IPS DF 6.9 (cell line): ENCODE data around the gene PHETA1.
"Not testable (repeated sequence)": the region's sequence is repeated elsewhere in the genome, so short reads cannot be mapped to it uniquely, and the experiment has no call there.

Experiments used
- DNase-seq: peaks from one replicate; pipeline ENCODE4 v3.0.0-alpha.2; 2013; ENCODE audit warnings: low read depth, low spot score
- H3K27ac ChIP-seq: one replicate; pipeline ENCODE4 v1.5.1; 2013; ENCODE audit warnings: low read length, control low read depth
- H3K27me3 ChIP-seq: 2 replicates; pipeline ENCODE4 v1.6.1; 2013; ENCODE audit warnings: mild to moderate bottlenecking, low read length; ENCODE audit not compliant: control insufficient read depth, insufficient read depth
- H3K36me3 ChIP-seq: 2 replicates; pipeline ENCODE4 v1.6.1; 2013; ENCODE audit warnings: low read length; ENCODE audit not compliant: control insufficient read depth, insufficient read depth
- H3K4me1 ChIP-seq: 2 replicates; pipeline ENCODE4 v1.6.1; 2013; ENCODE audit warnings: low read length; ENCODE audit not compliant: control insufficient read depth, insufficient read depth
- H3K4me3 ChIP-seq: 2 replicates; pipeline ENCODE4 v1.5.1; 2013; ENCODE audit warnings: mild to moderate bottlenecking, low read length
- H3K9me3 ChIP-seq: 2 replicates; pipeline ENCODE4 v1.6.1; 2013; ENCODE audit warnings: low read length, inconsistent platforms; ENCODE audit not compliant: control insufficient read depth, insufficient read depth
- WGBS: extraction: QIAGEN DNeasy Blood & Tissue Kit; methylation state at CpG from one replicate; pipeline ENCODE4 v1.1.7; 2013; ENCODE audit warnings: mixed read lengths, missing lambda C conversion rate; ENCODE audit not compliant: insufficient read length, insufficient coverage; 5-methylcytosine and 5-hydroxymethylcytosine counted together

Gene PHETA1

GRCh38 chr12:111338096-111338495 is 30.8 kb downstream of the PHETA1 start:
- WGBS, result no CpG with 5 or more reads among the region's 12 CpGs
- H3K4me1 ChIP-seq, result peaks cover 4% of the 10 kb centered on the region; the same call in 1 of the 2 replicates

GRCh38 chr12:111337371-111337770 is 31.5 kb downstream of the PHETA1 start:
- no peak for DNase-seq
- Histone ChIP-seq H3K9me3 (no peaks in the 10 kb centered on the region), H3K36me3 (no peaks in the 10 kb centered on the region), H3K4me1 (peaks cover 4% of the 10 kb centered on the region; the same call in 1 of the 2 replicates), H3K27ac (no peak overlapping the region), H3K4me3 (no peak overlapping the region), H3K27me3 (no peaks in the 10 kb centered on the region)
- no CpG with 5 or more reads among the region's 5 CpGs for WGBS

More at GRCh38 chr12:111338096-111338495, 30.8 kb downstream of the PHETA1 start:
- Histone ChIP-seq H3K9me3 (no peaks in the 10 kb centered on the region), H3K4me3 (no peak overlapping the region), H3K27me3 (no peaks in the 10 kb centered on the region), H3K27ac (no peak overlapping the region), H3K36me3 (no peaks in the 10 kb centered on the region)
- DNase-seq, result no peak

- not testable (repeated sequence) for H3K27me3 ChIP-seq, H3K9me3 ChIP-seq, H3K4me3 ChIP-seq, H3K27ac ChIP-seq, H3K4me1 ChIP-seq, H3K36me3 ChIP-seq, DNase-seq
- WGBS, result no CpG with 5 or more reads among the region's 6 CpGs
Observed at GRCh38 chr12:111336411-111336810, 32.5 kb downstream of the PHETA1 start.

GRCh38 chr12:111335811-111336210 is 33.1 kb downstream of the PHETA1 start:
- Histone ChIP-seq H3K27me3 (no peaks in the 10 kb centered on the region), H3K4me3 (no peak overlapping the region), H3K27ac (no peak overlapping the region), H3K36me3 (no peaks in the 10 kb centered on the region), H3K4me1 (peaks cover 4% of the 10 kb centered on the region; the same call in 1 of the 2 replicates), H3K9me3 (no peaks in the 10 kb centered on the region)
- no CpG with 5 or more reads among the region's 7 CpGs for WGBS
- no peak for DNase-seq

- H3K27me3 ChIP-seq, H3K4me3 ChIP-seq, H3K27ac ChIP-seq, DNase-seq, H3K4me1 ChIP-seq, H3K36me3 ChIP-seq, H3K9me3 ChIP-seq: not testable (repeated sequence)
- no CpG with 5 or more reads among the region's 10 CpGs for whole genome bisulfite sequencing
Observed at GRCh38 chr12:111335301-111335700, 33.6 kb downstream of the PHETA1 start.

- WGBS, result no CpG with 5 or more reads among the region's 11 CpGs
- Histone ChIP-seq H3K27me3 (no peaks in the 10 kb centered on the region), H3K4me1 (peaks cover 3% of the 10 kb centered on the region; the same call in 1 of the 2 replicates), H3K36me3 (no peaks in the 10 kb centered on the region), H3K9me3 (no peaks in the 10 kb centered on the region), H3K4me3 (no peak overlapping the region), H3K27ac (no peak overlapping the region)
- no peak for DNase-seq
Observed at GRCh38 chr12:111334393-111334915, 34.4 kb downstream of the PHETA1 start.

- DNase-seq, result peak; percentile 29
Observed at GRCh38 chr12:111330800-111331752, 37.8 kb downstream of the PHETA1 start.

GRCh38 chr12:111328138-111328537 is 40.8 kb downstream of the PHETA1 start:
- Histone ChIP-seq H3K27ac (no peak overlapping the region), H3K27me3 (no peaks in the 10 kb centered on the region), H3K4me1 (no peaks in the 10 kb centered on the region), H3K4me3 (no peak overlapping the region), H3K36me3 (no peaks in the 10 kb centered on the region), H3K9me3 (no peaks in the 10 kb centered on the region)
- no CpG with 5 or more reads among the region's 12 CpGs for WGBS
- DNase-seq, result no peak

More at GRCh38 chr12:111330800-111331752, 37.8 kb downstream of the PHETA1 start:
- Histone ChIP-seq H3K4me1 (no peaks in the 10 kb centered on the region), H3K36me3 (no peaks in the 10 kb centered on the region), H3K27ac (no peak overlapping the region), H3K9me3 (no peaks in the 10 kb centered on the region), H3K4me3 (no peak overlapping the region), H3K27me3 (no peaks in the 10 kb centered on the region)
- WGBS, result no CpG with 5 or more reads among the region's 8 CpGs

- H3K36me3 ChIP-seq, result no peaks in the 10 kb centered on the region
- no CpG with 5 or more reads among the region's 6 CpGs for WGBS
Observed at GRCh38 chr12:111327474-111327873, 41.4 kb downstream of the PHETA1 start.

GRCh38 chr12:111322336-111323250 is 46.3 kb downstream of the PHETA1 start:
- H3K36me3 ChIP-seq, result no peaks in the 10 kb centered on the region; the same call in 1 of the 2 replicates
- no CpG with 5 or more reads among the region's 25 CpGs for WGBS
- no peak for DNase-seq
- H3K4me3 ChIP-seq, result no peak overlapping the region
- H3K4me1 ChIP-seq, result no peaks in the 10 kb centered on the region
- no peak overlapping the region for H3K27ac ChIP-seq
- H3K9me3 ChIP-seq, result no peaks in the 10 kb centered on the region
- no peaks in the 10 kb centered on the region for H3K27me3 ChIP-seq

More at GRCh38 chr12:111327474-111327873, 41.4 kb downstream of the PHETA1 start:
- Histone ChIP-seq H3K4me3 (no peak overlapping the region), H3K4me1 (no peaks in the 10 kb centered on the region), H3K27me3 (no peaks in the 10 kb centered on the region), H3K9me3 (no peaks in the 10 kb centered on the region), H3K27ac (no peak overlapping the region)
- DNase-seq, result no peak
